Measurements from ENCODE around the gene ZNF544. TPM values are rescaled to one million over a fixed set of nuclear protein-coding genes. Genes with fewer than 3 reads are reported as not detected.

Gene ZNF544
- total RNA-seq, 3 donors from 2014 or later (not counting 1 experiment from before 2014, with no cell fraction given), result 21.9 to 31.5 (median 21.9) TPM

- no peak for TF ChIP-seq CTCF (IDR thresholded peaks at IDR 0.05)
- Mint-ChIP-seq H3K9me3 (no peaks in the 10 kb centered on the region), H3K27ac (no peak overlapping the region), H3K4me1 (peaks cover 21 to 24% of the 10 kb centered on the region in 2 donors), H3K27me3 (ENCODE audit: low read depth in 2 of 2) (no peaks in the 10 kb centered on the region), H3K4me3 (no peak overlapping the region), H3K36me3 (peaks cover 11% of the 10 kb centered on the region)
- ATAC-seq (no peak), DNase-seq (no peak)
- no peak overlapping the region for H3K4me3 ChIP-seq (ENCODE audit: low read length)
- peaks cover 5% of the 10 kb centered on the region for H3K4me1 ChIP-seq (ENCODE audit: control insufficient read depth, insufficient read depth, low read length)
- WGBS (ENCODE audit: insufficient coverage), result 98% methylated on average over 7 of the region's 7 CpGs
- no peak overlapping the region for H3K27ac ChIP-seq (ENCODE audit: low read length)
- H3K27me3 ChIP-seq (ENCODE audit: control insufficient read depth, insufficient read depth, low read length), result no peaks in the 10 kb centered on the region
- intact Hi-C loops (cut with micrococcal nuclease), result no loop called here
- H3K9me3 ChIP-seq (ENCODE audit: control insufficient read depth, insufficient read depth, low read length), result no peaks in the 10 kb centered on the region
- peaks cover 23% of the 10 kb centered on the region for H3K36me3 ChIP-seq (ENCODE audit: control insufficient read depth, insufficient read depth, low read length)
Measured at GRCh38 chr19:58284199-58284598, 55.5 kb downstream of the ZNF544 start.

- no peak for TF ChIP-seq CTCF (IDR thresholded peaks at IDR 0.05)
- 95% methylated on average over 7 of the region's 7 CpGs for WGBS (ENCODE audit: insufficient coverage)
- H3K4me1 ChIP-seq (ENCODE audit: control insufficient read depth, insufficient read depth, low read length), result no peaks in the 10 kb centered on the region
- H3K27ac ChIP-seq (ENCODE audit: low read length), result no peak overlapping the region
- Mint-ChIP-seq H3K36me3 (peaks cover 41% of the 10 kb centered on the region), H3K4me1 (peaks cover 6 to 9% of the 10 kb centered on the region in 2 donors), H3K27me3 (ENCODE audit: low read depth in 2 of 2) (no peaks in the 10 kb centered on the region), H3K4me3 (no peak overlapping the region), H3K27ac (no peak overlapping the region), H3K9me3 (peaks cover 0 to 3% of the 10 kb centered on the region in 2 donors)
- no peak overlapping the region for H3K4me3 ChIP-seq (ENCODE audit: low read length)
- no peak for ATAC-seq
- H3K27me3 ChIP-seq (ENCODE audit: control insufficient read depth, insufficient read depth, low read length), result no peaks in the 10 kb centered on the region
- intact Hi-C loops (cut with micrococcal nuclease), result no loop called here
- H3K9me3 ChIP-seq (ENCODE audit: control insufficient read depth, insufficient read depth, low read length), result peaks cover 29% of the 10 kb centered on the region
- DNase-seq, result no peak
- peaks cover 40% of the 10 kb centered on the region for H3K36me3 ChIP-seq (ENCODE audit: control insufficient read depth, insufficient read depth, low read length)
Measured at GRCh38 chr19:58291943-58292342, 63.2 kb downstream of the ZNF544 start.

GRCh38 chr19:58294743-58295374 lies 66.1 kb downstream of the ZNF544 start:
- no peak overlapping the region for H3K27ac Mint-ChIP-seq
- peaks cover 30% of the 10 kb centered on the region for H3K36me3 Mint-ChIP-seq
- H3K27me3 Mint-ChIP-seq (ENCODE audit: low read depth in 2 of 2), result no peaks in the 10 kb centered on the region
- H3K4me3 Mint-ChIP-seq, result no peak overlapping the region
- Histone ChIP-seq H3K9me3 (ENCODE audit: control insufficient read depth, insufficient read depth, low read length) (peaks cover 29% of the 10 kb centered on the region), H3K27ac (ENCODE audit: low read length) (no peak overlapping the region), H3K4me1 (ENCODE audit: control insufficient read depth, insufficient read depth, low read length) (no peaks in the 10 kb centered on the region), H3K27me3 (ENCODE audit: control insufficient read depth, insufficient read depth, low read length) (no peaks in the 10 kb centered on the region), H3K36me3 (ENCODE audit: control insufficient read depth, insufficient read depth, low read length) (peaks cover 29% of the 10 kb centered on the region), H3K4me3 (ENCODE audit: low read length) (no peak overlapping the region)
- over 99% methylated on average over 22 of the region's 22 CpGs for WGBS (ENCODE audit: insufficient coverage)
- H3K4me1 Mint-ChIP-seq, result peaks cover 6 to 9% of the 10 kb centered on the region in 2 donors
- intact Hi-C loops (cut with micrococcal nuclease), result no loop called here
- peaks cover 0 to 3% of the 10 kb centered on the region in 2 donors for H3K9me3 Mint-ChIP-seq
- no peak for DNase-seq
- no peak for ATAC-seq
- no peak for TF ChIP-seq CTCF (IDR thresholded peaks at IDR 0.05)

GRCh38 chr19:58296104-58296503 lies 67.4 kb downstream of the ZNF544 start:
- WGBS (ENCODE audit: insufficient coverage), result 99% methylated on average over 7 of the region's 7 CpGs
- no peak overlapping the region for H3K4me3 ChIP-seq (ENCODE audit: low read length)
- no peak overlapping the region for H3K27ac Mint-ChIP-seq
- ATAC-seq (no peak), DNase-seq (no peak)
- H3K4me1 Mint-ChIP-seq, result peaks cover 5 to 11% of the 10 kb centered on the region in 2 donors
- no peaks in the 10 kb centered on the region for H3K27me3 Mint-ChIP-seq (ENCODE audit: low read depth in 2 of 2)
- H3K27ac ChIP-seq (ENCODE audit: low read length), result no peak overlapping the region
- H3K27me3 ChIP-seq (ENCODE audit: control insufficient read depth, insufficient read depth, low read length), result no peaks in the 10 kb centered on the region
- no peaks in the 10 kb centered on the region for H3K4me1 ChIP-seq (ENCODE audit: control insufficient read depth, insufficient read depth, low read length)
- peaks cover 0 to 3% of the 10 kb centered on the region in 2 donors for H3K9me3 Mint-ChIP-seq
- peaks cover 34% of the 10 kb centered on the region for H3K9me3 ChIP-seq (ENCODE audit: control insufficient read depth, insufficient read depth, low read length)
- no peak for TF ChIP-seq CTCF (IDR thresholded peaks at IDR 0.05)
- peaks cover 34% of the 10 kb centered on the region for H3K36me3 ChIP-seq (ENCODE audit: control insufficient read depth, insufficient read depth, low read length)
- H3K36me3 Mint-ChIP-seq, result peaks cover 28% of the 10 kb centered on the region
- intact Hi-C loops (cut with micrococcal nuclease), result no loop called here
- H3K4me3 Mint-ChIP-seq, result no peak overlapping the region
